DOHH2 (cell line): Measurements from ENCODE around the gene CDH26.
A peak's percentile ranks its signal among the peaks of the same experiment; 100 is the strongest.

Source experiments
- H3F3A ChIP-seq: fragments of 200-600 bp; sonication (generic), shearing (Covaris generic); 2 replicates; pipeline ENCODE4 v1.6.0; 2016; ENCODE audit warnings: antibody characterized with exemption, mild to moderate bottlenecking; ENCODE audit not compliant: control insufficient read depth, insufficient read depth
- H3K27ac ChIP-seq: fragments of 200-600 bp; sonication (generic); 2 replicates; pipeline ENCODE4 v1.5.1; 2014; ENCODE audit warnings: low read depth, mild to moderate bottlenecking, low read length, moderate library complexity
- H3K27me3 ChIP-seq: fragments of 200-600 bp; sonication (generic); 2 replicates; pipeline ENCODE4 v1.6.1; 2014; ENCODE audit warnings: mild to moderate bottlenecking, low read length, mixed read lengths; ENCODE audit not compliant: control insufficient read depth
- H3K36me3 ChIP-seq: fragments of 200-600 bp; sonication (generic); 2 replicates; pipeline ENCODE4 v1.6.1; 2014; ENCODE audit warnings: mild to moderate bottlenecking, low read length, moderate library complexity, mixed read lengths; ENCODE audit not compliant: control insufficient read depth
- H3K4me1 ChIP-seq: fragments of 200-600 bp; sonication (generic); 2 replicates; pipeline ENCODE4 v1.6.1; 2014; ENCODE audit warnings: mild to moderate bottlenecking, low read length, mixed read lengths; ENCODE audit not compliant: control insufficient read depth
- H3K4me2 ChIP-seq: fragments of 200-600 bp; sonication (generic); 2 replicates; pipeline ENCODE4 v1.6.0; 2014; ENCODE audit warnings: mild to moderate bottlenecking, low read length, moderate library complexity
- H3K4me3 ChIP-seq: fragments of 200-600 bp; sonication (generic); 2 replicates; pipeline ENCODE4 v1.5.1; 2014; ENCODE audit warnings: mild to moderate bottlenecking, low read length, mixed read lengths
- H3K79me2 ChIP-seq: fragments of 200-600 bp; sonication (generic); 2 replicates; pipeline ENCODE4 v1.6.1; 2014; ENCODE audit warnings: mild to moderate bottlenecking, low read length, mixed read lengths; ENCODE audit not compliant: control insufficient read depth
- H3K9me2 ChIP-seq: fragments of 200-600 bp; sonication (generic); replicated peaks from 2 replicates; pipeline ENCODE4 v1.6.1; 2014; ENCODE audit warnings: mild to moderate bottlenecking, low read length, mixed read lengths; ENCODE audit not compliant: control insufficient read depth
- H3K9me3 ChIP-seq: fragments of 200-600 bp; sonication (generic); 2 replicates; pipeline ENCODE4 v1.6.1; 2014; ENCODE audit warnings: antibody characterized with exemption, low read length, mixed read lengths; ENCODE audit not compliant: control insufficient read depth, insufficient read depth
- H4K20me1 ChIP-seq: fragments of 200-600 bp; sonication (generic); 2 replicates; pipeline ENCODE4 v1.6.0; 2014; ENCODE audit warnings: low read depth, mild to moderate bottlenecking, antibody characterized with exemption, low read length, moderate library complexity; ENCODE audit not compliant: control insufficient read depth, insufficient read depth
- CTCF ChIP-seq: fragments of 200-600 bp; sonication (generic); IDR thresholded peaks from one replicate; pipeline ENCODE4 v1.5.1; 2014; ENCODE audit warnings: antibody characterized with exemption, mild to moderate bottlenecking, low read depth, low read length; ENCODE audit not compliant: poor library complexity, severe bottlenecking
- EZH2phosphoT487 ChIP-seq: fragments of 200-600 bp; sonication (generic); IDR thresholded peaks from 2 replicates; pipeline ENCODE4 v1.6.1; 2017; ENCODE audit warnings: borderline replicate concordance, mild to moderate bottlenecking, antibody characterized with exemption, low read length, moderate library complexity, mixed read lengths

The CDH26 gene

DNA sequence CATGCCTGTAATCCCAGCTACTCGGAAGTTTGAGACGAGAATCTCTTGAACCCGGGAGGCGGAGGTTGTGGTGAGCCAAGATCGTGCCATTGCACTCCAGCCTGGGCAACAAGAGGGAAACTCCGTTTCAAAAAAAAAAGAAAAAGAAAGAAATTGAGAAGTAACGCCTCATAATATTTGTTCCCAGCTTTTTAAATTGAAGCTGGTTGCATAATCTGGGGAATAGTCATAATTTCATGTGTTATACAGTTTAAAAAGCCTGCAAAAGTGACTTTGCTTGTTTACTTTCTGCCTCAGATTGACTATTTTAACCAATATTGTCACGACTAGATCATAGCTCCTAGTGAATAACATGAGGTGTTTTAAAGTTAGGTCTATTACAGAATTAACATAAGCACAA, 10.8 kb upstream of the CDH26 start:
- no peak overlapping the region for H3K4me2 ChIP-seq
- no peaks in the 10 kb centered on the region for H3K9me3 ChIP-seq
- H3K4me1 ChIP-seq: peaks cover 19% of the 10 kb centered on the region
- no peak overlapping the region for H3K27ac ChIP-seq
- no peak for TF ChIP-seq CTCF
- TF ChIP-seq EZH2phosphoT487: no peak
- H3F3A ChIP-seq: peaks cover 9% of the 10 kb centered on the region; the same call in 1 of the 2 replicates
- no peaks in the 10 kb centered on the region for H3K9me2 ChIP-seq
- no peaks in the 10 kb centered on the region for H3K79me2 ChIP-seq
- H3K36me3 ChIP-seq: peaks cover 27% of the 10 kb centered on the region
- no peak overlapping the region for H3K4me3 ChIP-seq
- no peaks in the 10 kb centered on the region for H3K27me3 ChIP-seq
- H4K20me1 ChIP-seq: no peaks in the 10 kb centered on the region

DNA sequence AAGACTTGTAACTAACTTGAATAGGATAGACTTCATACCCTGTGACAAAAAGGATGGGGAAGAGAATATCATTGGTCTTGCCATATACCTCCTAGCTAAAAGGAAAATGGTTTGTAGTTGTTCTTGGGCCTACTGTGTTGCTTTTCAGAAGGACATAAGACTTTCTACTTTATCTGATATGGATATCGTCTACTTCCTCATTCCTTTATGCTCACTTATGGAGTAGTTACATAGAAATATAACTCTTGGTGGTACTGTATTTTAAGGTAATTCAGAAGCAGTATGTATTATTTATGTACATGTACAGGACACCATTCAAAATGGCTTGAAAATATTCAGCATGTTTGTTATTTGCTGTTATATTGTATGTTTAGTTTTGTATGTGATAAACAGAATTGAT, 10.0 kb upstream of the CDH26 start:
- no peaks in the 10 kb centered on the region for H3K9me2 ChIP-seq
- H3K4me1 ChIP-seq: peaks cover 19% of the 10 kb centered on the region
- H3K4me2 ChIP-seq: peak overlapping the region; percentile 53
- peaks cover 20% of the 10 kb centered on the region for H3K36me3 ChIP-seq
- H4K20me1 ChIP-seq: no peaks in the 10 kb centered on the region
- no peak overlapping the region; the same call in 1 of the 2 replicates for H3K4me3 ChIP-seq
- no peaks in the 10 kb centered on the region for H3K9me3 ChIP-seq
- H3K27me3 ChIP-seq: no peaks in the 10 kb centered on the region
- H3K79me2 ChIP-seq: no peaks in the 10 kb centered on the region
- H3K27ac ChIP-seq: no peak overlapping the region
- peaks cover 9% of the 10 kb centered on the region; the same call in 1 of the 2 replicates for H3F3A ChIP-seq
- TF ChIP-seq CTCF: no peak
- no peak for TF ChIP-seq EZH2phosphoT487

- no peaks in the 10 kb centered on the region for H3K27me3 ChIP-seq
- H3K4me3 ChIP-seq: peak overlapping the region; percentile 19
- peak overlapping the region; percentile 53 for H3K4me2 ChIP-seq
- no peaks in the 10 kb centered on the region for H4K20me1 ChIP-seq
- no peaks in the 10 kb centered on the region for H3K79me2 ChIP-seq
- peaks cover 9% of the 10 kb centered on the region; the same call in 1 of the 2 replicates for H3F3A ChIP-seq
- H3K9me3 ChIP-seq: no peaks in the 10 kb centered on the region
- no peak overlapping the region for H3K27ac ChIP-seq
- TF ChIP-seq EZH2phosphoT487 (no peak), CTCF (peak; percentile 72)
- peaks cover 19% of the 10 kb centered on the region for H3K4me1 ChIP-seq
- H3K9me2 ChIP-seq: no peaks in the 10 kb centered on the region
- H3K36me3 ChIP-seq: peaks cover 12% of the 10 kb centered on the region
Observed at GRCh38 chr20:59948828-59949720, 9.1 kb upstream of the CDH26 start.
